K562 treated with DMSO at 1 percent for 4 hours (cell line): ENCODE results near the gene TMEM248. TPM values are rescaled to one million over a fixed set of nuclear protein-coding genes. Genes with fewer than 3 reads are reported as not detected.

Experiments used
- total RNA-seq: library from RNA; unstranded; fragments of 300-600 nt; gene quantifications from 2 replicates; pipeline ENCODE4 v1.2.3, GENCODE V29; 2022; ENCODE audit not compliant: insufficient read depth

TMEM248 gene, protein sequence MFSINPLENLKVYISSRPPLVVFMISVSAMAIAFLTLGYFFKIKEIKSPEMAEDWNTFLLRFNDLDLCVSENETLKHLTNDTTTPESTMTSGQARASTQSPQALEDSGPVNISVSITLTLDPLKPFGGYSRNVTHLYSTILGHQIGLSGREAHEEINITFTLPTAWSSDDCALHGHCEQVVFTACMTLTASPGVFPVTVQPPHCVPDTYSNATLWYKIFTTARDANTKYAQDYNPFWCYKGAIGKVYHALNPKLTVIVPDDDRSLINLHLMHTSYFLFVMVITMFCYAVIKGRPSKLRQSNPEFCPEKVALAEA
- 36.4 and 47.6 TPM in 2 replicates for total RNA-seq

DNA sequence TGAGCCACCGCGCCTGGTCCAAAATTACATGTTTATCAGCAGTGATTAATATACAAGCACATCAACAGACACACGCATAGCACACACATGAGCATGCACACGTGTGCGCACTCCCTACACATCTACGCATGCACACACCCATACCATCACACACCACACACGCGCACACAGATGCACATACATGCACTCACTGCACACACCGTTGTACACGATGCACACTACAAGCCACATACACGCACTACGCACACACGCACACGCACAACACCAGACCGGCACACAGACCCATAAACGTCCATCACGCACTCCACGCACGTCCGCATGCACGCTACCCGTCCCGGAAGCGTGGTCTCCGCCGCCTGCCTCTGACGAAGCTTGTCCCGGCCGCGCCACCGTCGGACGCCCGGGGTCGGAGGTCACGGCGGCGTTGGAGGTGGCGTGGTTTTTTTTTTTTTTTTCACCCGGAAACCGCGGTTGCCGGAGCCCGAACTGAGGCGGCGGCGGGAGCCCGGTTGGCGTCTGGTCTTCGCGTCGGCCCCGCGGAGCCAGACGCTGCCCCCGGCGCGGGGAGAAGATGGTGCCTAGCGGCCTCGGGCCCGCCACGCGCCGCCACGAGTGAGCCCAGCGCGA is at the start of gene TMEM248:
Gene TMEM248, plus strand, starts transcription at position 457 of the 627 bp plus-strand sequence. CDS start 20,641 bp downstream, outside the sequence.

DNA sequence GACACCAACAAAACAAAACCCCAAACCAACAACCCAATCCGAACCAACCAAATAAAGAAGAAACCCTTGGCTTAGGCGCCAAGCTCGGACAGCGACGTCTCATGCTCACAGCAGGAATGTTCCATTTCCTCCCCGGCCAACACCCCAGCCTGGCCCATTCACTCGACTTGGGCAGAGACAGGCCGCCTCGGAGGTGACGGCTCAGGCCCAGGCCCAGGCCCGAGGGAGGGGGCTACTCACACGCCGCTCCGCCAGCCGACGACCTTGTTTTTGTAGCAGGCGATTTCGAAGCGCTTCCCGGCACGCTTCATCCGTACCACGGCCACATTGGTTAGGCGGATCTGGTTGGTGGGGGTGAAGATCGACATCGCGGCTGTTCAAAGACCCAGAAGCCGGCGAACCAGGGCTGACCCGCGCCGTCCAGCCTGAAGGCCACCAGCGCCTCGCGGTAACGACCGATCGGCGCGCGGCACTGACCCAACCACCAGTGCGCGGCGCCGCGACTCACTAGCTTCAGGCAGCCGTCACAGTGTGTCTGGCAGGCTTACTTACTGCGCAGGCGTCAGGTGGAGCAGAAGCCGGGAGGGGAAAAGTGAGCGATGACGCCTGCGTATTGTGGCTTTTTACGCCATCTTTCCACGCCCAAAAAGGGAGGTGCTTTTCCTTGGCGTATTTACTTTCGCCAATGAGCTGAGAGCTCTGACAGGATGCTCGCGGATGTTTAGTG is 74.2 kb downstream of the TMEM248 start, which contains the start of gene SBDS:
Gene SBDS, minus strand, starts transcription at position 537 of the 727 bp plus-strand sequence. Its CDS starts 169 bp downstream, at position 368.

DNA sequence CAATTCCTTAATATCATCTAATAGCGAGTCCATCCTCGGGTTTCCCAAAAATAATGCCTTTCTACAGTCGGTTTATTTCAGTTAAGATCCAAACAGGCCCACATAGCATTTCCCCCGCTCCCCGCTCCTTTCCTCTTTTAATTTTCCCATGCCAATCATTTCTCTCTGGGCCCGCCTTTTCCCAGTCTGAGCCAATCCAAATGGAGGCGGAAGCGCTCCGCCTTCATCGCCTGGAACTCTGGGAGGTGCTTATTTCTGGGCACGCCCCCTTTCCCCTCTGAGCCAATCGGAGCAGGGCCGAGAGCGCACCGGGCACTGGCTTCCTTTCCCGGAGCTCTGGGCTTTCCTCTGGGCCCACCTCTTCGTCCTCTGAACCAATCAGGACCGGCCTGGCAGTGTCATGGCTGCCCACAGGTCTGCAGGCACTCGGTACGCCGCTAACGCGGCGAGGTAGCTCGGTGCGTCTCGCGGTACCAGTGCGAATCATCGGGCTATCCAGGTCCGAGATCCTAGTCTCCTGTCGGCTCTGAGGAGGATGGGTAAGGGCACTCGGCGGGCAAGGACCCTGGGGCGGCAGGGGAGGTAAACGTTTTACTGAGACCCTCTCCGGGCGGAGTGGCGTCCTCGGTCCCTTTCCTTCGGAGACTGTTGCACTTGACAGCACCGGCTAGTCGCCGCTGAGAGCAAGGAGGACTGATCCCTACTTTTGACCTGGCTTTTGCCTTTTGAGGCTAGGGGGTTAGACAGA is 75.6 kb downstream of the TMEM248 start, which contains the start of gene TYW1:
Gene TYW1, plus strand, starts transcription at position 390 of the 748 bp plus-strand sequence. Its CDS starts 146 bp downstream, at position 536.

Other genes with a start within 250 kb of the TMEM248 start
- gene RABGEF1, start 180.5 kb upstream of the TMEM248 start, total RNA-seq: 24.6 and 28.1 TPM in 2 replicates
- 89.6 and 104 TPM in 2 replicates for gene SBDS, start 74.4 kb downstream of the TMEM248 start, total RNA-seq
- 13.9 and 15.0 TPM in 2 replicates for gene TYW1, start 75.6 kb downstream of the TMEM248 start, total RNA-seq